Midbrain (tissue), 1 donor: ENCODE results near the gene NEURL4.
"Not testable (repeated sequence)": the region's sequence is repeated elsewhere in the genome, so short reads cannot be mapped to it uniquely, and the experiment has no call there.

ENCODE experiments used
- DNase-seq: peaks from one replicate; lab custom pipeline; 2025; lab: John Stamatoyannopoulos, UW

The NEURL4 gene

DNA sequence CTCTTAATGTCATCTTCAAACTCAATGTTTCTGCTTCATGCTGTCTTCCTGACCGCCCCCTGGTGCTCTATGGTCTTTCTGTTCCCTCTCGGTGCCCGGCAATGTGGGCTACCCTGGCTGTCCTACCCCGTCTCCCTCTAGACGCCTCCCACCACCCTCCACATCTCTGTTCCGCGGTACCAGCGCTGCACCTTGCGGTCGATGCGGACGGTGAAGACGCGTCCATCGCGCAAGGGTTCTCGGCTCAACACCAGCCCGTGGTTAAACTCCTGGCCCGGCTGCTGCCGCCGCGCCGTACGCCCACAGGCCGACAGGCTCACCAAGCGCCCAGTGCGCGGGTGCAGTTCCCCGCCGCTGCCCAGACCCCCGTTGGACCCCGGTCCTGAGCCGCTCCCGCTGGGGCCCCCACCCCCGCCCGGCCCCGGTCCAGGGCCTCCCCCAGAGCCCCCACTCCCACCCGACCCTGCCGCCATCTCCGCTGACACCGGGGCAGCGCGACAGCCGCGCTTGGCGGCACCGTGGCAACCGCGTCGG lies at the start of gene NEURL4:
NEURL4 (minus strand) TSS at position 496 of the 534 bp plus-strand sequence; CDS start at position 473, 23 bp downstream.
- DNase-seq, result no peak

DNA sequence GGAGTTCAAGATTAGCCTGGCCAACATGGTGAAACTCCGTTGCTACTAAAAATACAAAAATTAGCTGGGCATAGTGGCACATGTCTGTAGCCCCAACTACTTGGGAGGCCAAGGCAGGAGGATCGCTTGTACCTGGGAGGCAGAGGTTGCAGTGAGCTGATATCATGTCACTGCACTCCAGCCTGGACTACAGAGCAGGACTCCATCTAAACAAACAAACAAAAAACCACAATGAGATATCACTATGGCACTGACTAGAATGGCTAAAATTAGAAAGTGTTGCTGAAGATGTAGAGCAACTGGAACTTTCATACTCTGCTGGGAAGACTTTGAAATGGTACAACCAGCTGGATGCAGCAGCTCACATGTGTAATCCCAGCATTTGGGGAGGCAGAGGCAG lies 45.2 kb upstream of the NEURL4 start:
- DNase-seq, result no peak

DNA sequence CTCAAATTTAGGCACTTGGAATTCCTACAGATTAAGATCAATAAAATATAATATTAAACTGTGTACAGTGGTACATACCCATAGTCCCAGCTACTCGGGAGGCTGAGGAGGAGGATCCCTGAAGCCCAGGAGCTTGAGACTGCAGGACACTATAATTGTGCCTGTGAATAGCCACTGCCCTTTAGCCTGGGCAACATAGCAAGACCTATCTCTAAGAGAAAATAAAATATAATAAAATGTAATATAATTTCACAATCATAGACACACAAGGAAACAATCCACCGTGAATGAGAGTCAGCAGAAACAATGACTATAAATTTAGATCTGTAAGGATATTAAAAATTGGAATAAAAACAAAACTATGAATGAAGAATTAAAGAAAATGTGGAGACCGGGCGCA lies 41.7 kb upstream of the NEURL4 start:
- no peak for DNase-seq

DNA sequence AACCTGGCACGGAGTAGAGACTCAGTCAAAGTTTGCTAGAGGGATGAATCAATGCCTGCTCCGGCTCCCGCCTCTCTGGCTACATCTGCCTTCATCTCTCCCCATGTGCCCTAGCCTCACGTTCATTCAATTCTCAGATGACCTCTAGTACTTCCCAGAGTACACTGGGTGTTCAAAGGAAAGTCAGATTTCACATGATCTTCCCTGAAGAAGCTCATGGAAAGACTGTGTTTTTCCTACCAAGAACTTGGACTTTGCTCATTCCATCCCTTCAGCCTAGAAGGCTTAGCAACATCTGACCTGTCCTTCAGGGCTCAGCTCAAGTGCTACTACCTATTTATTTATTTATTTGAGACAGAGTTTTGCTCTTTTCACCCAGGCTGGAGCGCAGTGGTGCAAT lies 40.7 kb upstream of the NEURL4 start:
- no peak for DNase-seq

DNA sequence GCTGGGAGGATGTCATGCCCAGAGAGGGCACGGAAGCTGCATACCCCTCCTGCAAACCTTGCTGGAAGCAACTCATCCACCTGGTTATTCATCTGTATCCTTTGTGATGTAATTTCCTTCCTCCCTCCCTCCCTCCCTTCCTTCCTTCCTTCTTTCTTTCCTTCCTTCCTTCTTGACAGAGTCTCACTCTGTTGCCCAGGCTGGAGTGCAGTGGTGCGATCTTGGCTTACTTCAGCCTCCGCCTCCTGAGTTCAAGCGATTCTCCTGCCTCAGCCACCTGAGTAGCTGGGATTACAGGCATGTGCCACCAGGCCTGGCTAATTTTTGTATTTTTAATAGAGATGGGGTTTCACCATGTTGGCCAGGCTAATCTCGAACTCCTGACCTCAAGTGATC lies 39.5 kb upstream of the NEURL4 start:
- DNase-seq, result not testable (repeated sequence)

DNA sequence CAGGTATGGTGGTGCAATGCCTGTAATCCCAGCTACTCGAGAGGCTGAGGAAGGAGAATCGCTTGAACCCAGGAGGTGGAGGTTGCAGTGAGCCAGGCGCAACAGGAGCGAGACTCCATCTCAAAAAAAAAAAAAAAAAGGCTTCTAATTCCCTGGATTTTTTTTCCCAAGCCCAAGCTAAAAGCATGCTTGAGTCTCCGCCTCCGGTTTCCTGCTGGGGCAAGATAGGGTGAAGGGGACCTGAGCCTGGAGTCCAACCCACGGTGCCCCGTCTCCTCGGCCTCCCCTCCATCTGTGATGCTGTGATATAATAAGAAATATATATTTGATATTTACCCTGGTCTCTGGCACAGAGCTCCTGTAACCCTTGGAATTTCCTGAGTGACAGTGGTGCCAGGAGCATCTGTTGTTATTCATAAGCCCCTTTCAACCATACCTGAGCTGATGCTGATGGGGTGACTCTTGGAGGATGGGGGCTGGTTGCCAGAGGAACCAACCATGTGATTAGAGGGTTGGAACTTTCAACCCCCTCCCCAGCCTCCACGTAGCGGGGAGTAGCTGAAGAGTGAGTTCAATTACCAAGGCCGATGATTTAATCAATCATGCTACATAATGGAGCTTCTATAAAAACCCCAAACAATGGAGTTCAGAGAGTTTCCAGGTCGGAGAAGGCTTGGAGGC lies 38.9 kb upstream of the NEURL4 start:
- DNase-seq, result no peak

DNA sequence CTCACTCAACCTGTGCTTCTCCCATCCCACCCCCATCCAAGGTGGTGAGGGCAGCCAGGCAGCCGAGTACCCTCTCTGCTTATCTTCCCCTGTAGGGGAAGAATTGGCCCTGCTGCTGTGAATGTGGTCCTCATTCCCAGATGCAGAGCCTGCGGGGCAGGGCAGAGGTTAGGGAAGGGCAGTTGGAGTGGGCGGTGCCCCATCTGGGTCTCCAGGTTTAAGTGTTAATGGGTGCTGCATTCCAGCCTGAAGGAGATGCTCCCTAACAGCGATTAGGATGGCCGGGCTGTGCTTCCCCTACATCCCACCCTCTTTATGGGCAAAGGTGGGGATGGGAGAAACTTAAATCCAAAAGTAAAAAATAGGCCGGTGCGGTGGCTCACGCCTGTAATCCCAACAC lies 37.9 kb upstream of the NEURL4 start:
- DNase-seq, result no peak

DNA sequence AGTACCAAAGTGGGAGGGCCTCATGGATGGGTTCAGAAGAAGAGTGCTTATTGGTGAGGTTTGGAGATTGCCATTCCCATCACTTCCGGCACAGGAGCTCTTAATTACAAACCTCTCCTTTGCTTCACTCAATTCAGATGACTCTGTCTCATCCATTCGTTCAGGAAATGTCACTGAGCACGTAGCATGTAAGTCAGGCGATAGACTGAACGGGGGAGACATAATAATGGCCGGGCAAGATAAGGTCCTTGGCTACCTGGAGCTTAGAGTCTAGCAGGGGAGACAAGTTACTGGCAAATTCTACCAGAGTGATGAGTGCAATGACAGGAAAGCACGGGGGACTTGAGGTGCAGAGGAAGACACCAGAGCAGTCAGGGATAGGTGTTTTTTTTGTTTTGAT lies 36.8 kb upstream of the NEURL4 start:
- not testable (repeated sequence) for DNase-seq

DNA sequence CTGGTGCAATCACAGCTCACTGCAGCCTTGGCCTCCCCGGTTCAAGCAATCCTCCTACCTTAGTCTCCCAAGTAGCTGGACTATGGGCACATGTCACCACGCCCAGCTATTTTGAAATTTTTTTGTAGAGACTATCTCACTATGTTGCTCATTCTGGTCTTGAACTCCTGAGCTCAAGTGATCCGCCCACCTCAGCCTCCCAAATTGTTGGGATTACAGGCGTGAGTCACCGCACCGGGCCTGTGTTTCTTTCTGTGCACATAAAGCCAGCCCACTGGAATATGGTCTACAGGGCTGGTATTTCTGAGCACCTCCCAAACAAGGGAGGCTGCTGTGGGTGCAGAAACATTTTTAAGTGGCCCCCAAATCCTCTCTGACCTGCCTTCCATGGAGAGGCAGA lies 34.2 kb upstream of the NEURL4 start:
- no peak for DNase-seq

DNA sequence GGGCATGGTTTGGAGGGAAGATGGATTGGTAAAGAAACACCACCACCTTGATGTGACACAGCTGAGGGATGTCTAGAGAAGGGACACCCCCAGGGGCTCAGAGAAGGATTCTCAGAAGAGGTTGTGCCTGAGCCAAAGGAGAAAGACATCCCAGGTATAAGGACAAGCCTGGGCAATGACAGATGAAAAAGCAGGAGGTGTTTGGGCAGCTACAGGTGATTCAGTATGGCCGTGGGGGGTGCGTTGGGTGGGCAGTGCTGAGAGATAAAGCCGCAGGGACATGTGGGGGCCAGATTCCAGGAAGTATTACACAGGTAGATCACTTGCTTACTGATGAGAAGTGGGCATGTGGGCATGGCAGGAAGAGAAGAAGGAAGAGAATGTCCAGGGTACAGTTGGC lies 32.8 kb upstream of the NEURL4 start:
- no peak for DNase-seq

DNA sequence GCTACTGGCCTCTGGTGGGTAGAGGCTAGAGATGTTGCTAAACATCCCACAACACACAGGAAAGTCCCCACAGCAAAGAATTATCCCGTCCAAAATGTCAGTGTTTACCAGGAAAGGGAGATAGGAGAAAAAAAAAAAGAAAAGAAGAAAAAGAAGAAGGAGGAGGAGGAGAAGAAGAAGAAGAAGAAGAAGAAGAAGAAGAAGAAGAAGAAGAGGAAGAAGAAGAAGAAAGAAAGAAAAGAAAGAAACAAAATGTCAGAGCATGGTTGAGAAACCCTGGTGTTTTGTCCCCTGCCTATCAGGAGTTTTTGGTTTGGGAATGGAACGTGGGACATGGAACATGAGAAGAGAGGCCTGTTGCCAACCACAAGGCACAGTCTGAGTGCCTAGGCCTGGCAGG lies 28.2 kb upstream of the NEURL4 start:
- DNase-seq, result no peak

DNA sequence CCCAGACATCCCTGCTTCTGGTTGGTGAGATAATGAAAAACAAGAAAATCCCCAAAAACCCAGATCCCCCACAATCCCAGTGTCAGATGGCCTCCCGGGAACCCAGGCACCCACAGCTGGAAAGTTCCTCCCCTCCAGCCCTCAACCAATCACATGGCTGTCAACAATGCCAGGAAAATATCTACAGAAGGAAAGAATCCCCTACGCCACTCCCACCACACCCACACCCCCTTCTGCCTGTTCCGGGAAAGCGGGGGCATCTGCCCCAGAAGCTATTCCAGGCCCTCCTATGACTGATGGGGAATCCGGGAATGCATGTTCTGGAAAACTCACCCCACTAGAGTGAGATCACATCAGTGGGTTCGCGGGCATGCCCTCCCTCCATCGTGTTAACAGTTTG lies 27.6 kb upstream of the NEURL4 start:
- DNase-seq, result no peak

DNA sequence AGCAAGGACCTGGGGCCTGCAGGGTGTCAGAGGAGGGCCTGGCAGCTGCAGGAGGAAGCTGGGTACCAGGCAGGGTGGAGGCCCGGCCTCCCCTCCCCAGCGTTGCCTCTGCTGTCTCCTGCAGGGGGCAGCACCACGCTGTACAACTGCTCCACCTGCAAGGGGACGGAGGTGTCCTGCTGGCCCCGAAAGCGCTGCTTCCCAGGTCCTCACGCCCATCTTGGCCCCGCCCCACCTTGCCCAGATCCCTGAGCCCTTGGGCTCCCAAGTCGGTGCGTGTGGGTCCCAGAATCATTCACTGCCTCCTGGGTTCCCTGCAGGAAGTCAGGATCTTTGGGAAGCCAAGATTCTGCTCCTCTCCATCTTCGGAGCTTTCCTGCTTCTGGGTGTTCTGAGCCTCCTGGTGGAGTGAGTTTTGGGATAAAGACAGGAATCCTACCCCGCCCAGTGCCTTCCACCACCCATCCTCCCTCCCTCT lies 27.0 kb upstream of the NEURL4 start:
- peak; percentile 55 for DNase-seq

DNA sequence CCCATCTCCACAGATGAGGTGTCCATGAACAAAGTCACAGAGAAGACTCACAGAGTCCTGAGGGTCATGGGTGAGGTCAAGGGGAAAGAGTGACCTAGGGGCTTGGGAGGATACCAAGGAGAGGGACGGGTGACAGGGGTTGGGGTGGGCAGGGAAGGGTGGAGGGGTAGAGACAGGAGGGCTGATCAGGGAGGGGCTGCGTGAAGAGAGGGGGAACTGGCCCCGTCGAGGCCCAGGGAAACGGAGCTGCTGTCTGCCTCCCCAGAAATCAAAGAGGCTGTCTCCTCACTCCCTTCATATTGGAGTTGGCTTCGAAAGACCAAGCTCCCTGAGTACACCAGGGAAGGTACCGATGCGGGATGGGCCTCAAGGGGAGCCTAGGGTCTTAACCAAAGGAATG lies 26.4 kb upstream of the NEURL4 start:
- no peak for DNase-seq

DNA sequence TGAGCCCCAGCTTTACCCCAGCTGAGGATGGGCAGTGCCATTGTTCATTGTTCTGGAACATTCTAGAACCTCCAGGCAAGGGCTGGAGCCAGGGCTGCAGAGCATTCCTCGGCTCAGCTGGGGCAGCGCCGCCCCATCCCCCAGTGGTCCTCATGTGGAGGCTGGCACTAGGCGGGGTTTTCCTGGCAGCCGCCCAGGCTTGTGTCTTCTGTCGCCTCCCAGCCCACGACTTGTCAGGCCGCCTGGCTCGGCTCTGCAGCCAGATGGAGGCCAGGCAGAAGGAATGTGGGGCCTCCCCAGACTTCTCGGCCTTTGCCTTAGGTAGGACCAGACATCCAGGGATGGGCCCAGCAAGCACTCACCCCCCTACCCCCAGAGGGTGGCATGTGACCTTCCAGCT lies 25.9 kb upstream of the NEURL4 start, which contains the start of gene TMEM95:
TMEM95 (plus strand) TSS at position 104 of the 400 bp plus-strand sequence; CDS start at position 153, 49 bp downstream.
- DNase-seq, result peak; percentile 81

DNA sequence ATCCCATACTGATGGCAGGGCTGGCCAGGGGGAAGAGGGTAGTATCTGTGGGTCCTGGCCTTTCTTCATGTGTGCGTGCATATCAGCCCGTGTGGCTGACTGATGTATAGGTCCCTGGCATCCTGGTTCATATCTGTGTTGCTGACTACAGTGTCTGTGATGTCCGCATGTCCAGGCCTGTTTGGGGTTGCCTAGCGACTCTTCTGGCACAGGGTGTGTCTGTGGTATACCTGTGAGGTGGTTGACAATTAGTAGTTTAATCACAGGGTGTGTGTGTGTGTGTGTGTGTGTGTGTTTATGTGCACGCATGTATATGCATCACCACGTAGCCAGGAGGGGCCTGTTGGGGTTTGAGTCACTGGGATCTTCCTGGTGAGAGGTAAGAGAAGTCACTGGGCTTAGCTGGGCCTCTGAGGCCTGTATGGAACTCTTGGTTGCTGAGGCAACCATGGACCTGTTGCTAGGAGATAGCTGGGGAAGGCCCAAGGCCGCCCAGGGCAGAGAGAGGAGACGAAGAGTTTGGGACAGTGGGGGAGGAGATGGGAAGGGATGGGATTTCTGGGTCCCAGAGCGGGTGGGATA lies 25.2 kb upstream of the NEURL4 start:
- peak; percentile 48 for DNase-seq

DNA sequence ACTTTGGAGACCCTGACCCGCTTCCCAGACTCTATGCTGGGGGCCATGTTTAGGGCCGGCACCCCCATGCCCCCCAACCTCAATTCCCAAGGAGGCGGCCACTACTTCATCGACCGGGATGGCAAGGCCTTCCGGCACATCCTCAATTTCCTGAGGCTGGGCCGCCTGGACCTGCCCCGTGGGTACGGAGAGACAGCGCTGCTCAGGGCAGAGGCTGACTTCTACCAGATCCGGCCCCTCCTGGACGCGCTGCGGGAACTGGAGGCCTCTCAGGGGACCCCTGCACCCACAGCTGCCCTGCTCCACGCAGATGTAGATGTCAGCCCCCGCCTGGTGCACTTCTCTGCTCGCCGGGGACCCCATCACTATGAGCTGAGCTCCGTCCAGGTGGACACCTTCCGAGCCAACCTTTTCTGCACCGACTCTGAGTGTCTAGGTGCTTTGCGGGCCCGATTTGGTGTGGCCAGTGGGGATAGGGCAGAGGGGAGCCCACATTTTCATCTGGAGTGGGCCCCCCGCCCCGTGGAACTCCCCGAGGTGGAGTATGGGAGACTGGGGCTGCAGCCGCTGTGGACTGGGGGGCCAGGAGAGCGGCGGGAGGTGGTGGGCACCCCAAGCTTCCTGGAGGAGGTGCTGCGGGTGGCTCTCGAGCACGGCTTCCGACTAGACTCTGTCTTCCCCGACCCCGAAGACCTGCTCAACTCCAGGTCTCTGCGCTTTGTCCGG lies 23.9 kb upstream of the NEURL4 start:
- no peak for DNase-seq

DNA sequence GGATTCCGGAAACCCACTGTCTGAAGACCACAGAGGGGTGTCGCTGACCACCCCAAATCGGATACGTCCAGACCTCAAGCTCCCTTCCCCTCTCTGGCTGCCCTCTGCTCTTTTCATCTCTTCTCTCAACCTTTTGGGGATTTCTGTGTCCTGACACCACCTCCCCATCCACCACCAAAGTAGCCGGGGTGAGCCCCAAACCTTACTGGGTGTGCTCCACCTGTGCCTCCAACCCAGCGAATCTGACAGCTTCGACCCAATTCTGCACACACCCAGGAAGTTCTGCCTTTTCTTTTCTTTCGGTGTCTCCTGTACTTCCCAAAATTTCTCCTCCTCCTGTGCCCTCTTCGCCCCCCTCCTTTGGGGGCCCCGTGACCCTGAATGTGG lies 23.4 kb upstream of the NEURL4 start:
- DNase-seq, result no peak

DNA sequence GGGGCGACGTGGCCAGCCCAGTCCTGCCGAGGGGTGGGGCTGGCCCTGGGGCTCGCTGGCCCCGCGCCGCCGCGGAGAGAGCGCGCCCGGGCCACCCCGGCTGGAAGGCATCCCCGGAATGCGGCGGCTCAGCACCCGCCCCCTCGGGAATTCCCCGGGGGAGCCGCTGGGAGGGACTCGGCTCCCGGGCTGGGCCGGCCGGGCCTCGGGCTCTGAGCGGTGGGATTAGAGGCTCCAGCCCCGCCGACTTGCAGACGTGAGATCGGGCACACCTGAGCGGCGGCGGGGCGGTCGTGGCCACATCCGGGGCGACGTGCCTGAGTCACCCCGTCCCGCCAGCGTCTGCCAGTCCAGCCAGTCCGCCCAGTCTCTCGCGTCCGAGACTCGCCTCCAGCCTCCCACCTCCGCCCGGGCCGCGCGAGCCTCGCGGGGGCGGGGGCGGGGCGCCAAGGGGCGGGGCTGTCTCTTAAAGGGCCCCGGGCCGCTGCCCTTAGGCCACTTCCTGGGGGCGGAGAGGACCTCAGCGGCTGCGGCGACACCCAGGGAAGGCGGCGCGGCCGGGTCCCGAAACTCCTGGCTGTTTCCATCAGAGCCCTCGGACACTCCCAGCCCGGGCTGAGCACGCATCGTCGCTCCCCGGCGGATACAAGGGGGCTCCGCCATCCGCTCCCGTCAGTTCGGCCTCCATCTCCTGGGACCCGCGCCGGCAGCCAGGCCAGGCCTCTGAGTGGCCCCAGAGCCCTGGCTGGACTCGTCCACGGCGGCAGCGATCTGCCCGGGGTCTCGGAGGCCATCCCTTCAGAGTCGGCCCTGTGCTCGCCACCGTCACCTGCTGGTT lies 22.7 kb upstream of the NEURL4 start, which contains the start of gene KCTD11:
KCTD11 (plus strand) TSS at position 498 of the 838 bp plus-strand sequence.
- DNase-seq, result peak; percentile 75

DNA sequence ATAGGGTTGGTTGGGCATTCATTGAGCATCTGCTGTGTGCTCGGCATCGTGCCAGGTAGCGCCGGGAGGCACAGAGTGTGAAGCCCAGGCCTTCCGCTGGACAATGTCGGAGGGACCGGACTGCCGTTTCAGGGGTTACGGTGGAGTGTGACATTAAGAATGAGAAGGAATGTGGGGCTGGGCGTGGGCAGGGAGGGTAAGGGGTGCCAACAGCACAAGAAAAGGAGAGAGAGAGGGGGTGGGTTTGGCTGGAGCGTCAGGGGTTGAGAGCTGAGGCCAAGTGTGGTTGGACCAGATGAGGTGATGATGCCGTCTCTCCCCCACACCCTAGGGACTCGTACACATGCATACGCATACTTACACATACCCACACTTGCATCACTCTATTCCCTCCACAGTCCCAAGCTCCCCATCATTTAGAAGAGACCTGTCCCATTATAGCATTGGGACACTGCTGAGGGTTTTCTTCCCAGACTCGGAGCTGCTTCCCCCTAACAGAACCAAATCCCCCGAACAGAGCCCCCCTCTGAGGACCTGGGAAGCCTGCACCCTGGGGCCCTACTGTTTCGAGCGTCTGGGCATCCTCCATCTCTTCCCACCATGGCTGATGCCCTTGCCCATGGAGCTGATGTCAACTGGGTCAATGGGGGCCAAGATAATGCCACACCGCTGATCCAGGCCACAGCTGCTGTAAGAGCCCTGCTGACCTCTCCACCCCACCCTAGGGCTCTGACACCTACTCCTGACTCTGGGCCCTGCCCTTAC lies 19.5 kb upstream of the NEURL4 start:
- DNase-seq, result no peak
